ENCODE data around the gene SPIC.

SPIC gene

DNA sequence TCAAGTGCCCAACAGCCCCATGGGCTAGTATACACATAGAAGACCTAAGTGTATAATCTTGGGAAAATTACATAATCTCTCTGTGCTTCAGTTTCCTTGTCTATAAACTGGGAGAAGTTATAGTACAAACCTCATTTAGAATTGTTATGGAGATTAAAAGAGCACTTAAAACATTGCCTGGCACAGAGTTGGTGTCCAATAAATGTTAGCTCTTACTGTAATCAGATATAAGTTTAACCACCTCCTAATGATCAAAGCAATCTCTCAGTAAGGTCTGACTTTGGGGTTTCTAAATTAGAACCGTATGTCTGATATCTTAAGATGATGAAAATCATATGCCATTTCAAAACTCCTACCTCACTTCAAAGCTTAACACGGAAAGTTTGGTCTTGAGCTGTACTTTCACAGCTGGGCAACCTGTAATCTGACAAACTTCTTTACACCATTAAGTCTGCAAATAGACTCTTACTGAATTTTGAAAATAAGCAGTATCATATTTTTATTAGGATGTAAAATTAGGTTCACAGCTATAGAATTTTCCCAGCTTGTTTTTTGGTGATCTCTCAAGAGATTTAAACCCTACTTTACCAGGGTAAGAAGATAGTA, 61.0 kb downstream of the SPIC start:
- DNase-seq = no peak
